SIG-M5 treated with dmso at 0.1 percent for 504 hours (cell line): ENCODE results near the gene MTOR.
"Not testable (repeated sequence)": the region's sequence is repeated elsewhere in the genome, so short reads cannot be mapped to it uniquely, and the experiment has no call there.

Experiments
- DNase-seq: peaks from one replicate; lab custom pipeline; 2025; ENCODE audit not compliant: unreplicated experiment; lab: John Stamatoyannopoulos, UW

MTOR gene

GRCh38 chr1:11067716-11068599 is 194.4 kb downstream of the MTOR start:
- no peak for DNase-seq

GRCh38 chr1:11065796-11066195 is 196.6 kb downstream of the MTOR start:
- no peak for DNase-seq

GRCh38 chr1:11064942-11065341 is 197.4 kb downstream of the MTOR start:
- no peak for DNase-seq

- DNase-seq = not testable (repeated sequence)
These were observed 198.3 kb downstream of the MTOR start for GRCh38 chr1:11063937-11064537.

- no peak for DNase-seq
These were observed 199.4 kb downstream of the MTOR start for GRCh38 chr1:11062965-11063401.

- no peak for DNase-seq
These were observed 200.5 kb downstream of the MTOR start for GRCh38 chr1:11061652-11062365.

GRCh38 chr1:11059968-11060830 is 202.2 kb downstream of the MTOR start, which contains the start of gene SRM:
SRM (minus strand) TSS chr1:11060018; CDS start chr1:11059943, 75 bp downstream.
- DNase-seq = peak; percentile 89

GRCh38 chr1:11059155-11059967 is 203.0 kb downstream of the MTOR start:
- DNase-seq = no peak

GRCh38 chr1:11058595-11059154 is 203.7 kb downstream of the MTOR start:
- no peak for DNase-seq

- no peak for DNase-seq
These were observed 204.3 kb downstream of the MTOR start for GRCh38 chr1:11058026-11058425.

- DNase-seq = no peak
These were observed 204.9 kb downstream of the MTOR start for GRCh38 chr1:11057477-11057876.
